Activated CD4-positive, alpha-beta T cell treated with anti-CD3 and anti-CD28 coated beads, Interleukin-2, amount 10 ng/mL, durations not matched to agents 7 days and 5 days (primary cell): ENCODE measurements around the gene NELL2. TPM values are rescaled to one million over a fixed set of nuclear protein-coding genes. Genes with fewer than 3 reads are reported as not detected.
A peak's percentile ranks its signal among the peaks of the same experiment; 100 is the strongest.

ENCODE experiments used
- CTCF ChIA-PET: fragments of 350-600 bp; sonication (Branson Sonifier 250); formaldehyde crosslinking; loops from one replicate; lab custom pipeline; 2021; ENCODE audit warnings: antibody characterized with exemption; lab: Charles Lee
- POLR2A ChIA-PET: fragments of 350-600 bp; sonication (Branson Sonifier 250); formaldehyde crosslinking; loops from one replicate; lab custom pipeline; 2021; ENCODE audit warnings: antibody characterized with exemption; lab: Charles Lee
- DNase-seq: peaks from one replicate; pipeline ENCODE4 v3.0.0-alpha.2; 2020
- H3K27ac Mint-ChIP-seq: one replicate; pipeline ENCODE4 v1.8.0; 2021; ENCODE audit warnings: mild to moderate bottlenecking, moderate library complexity, mixed read lengths
- H3K27me3 Mint-ChIP-seq: one replicate; pipeline ENCODE4 v1.8.0; 2021; ENCODE audit warnings: mixed read lengths
- H3K36me3 Mint-ChIP-seq: one replicate; pipeline ENCODE4 v1.8.0; 2021; ENCODE audit warnings: low read depth, mixed read lengths
- H3K4me1 Mint-ChIP-seq: one replicate; pipeline ENCODE4 v1.8.0; 2021; ENCODE audit warnings: mixed read lengths
- H3K4me3 Mint-ChIP-seq: one replicate; pipeline ENCODE4 v1.8.0; 2021; ENCODE audit warnings: mild to moderate bottlenecking, moderate library complexity, mixed read lengths
- H3K9me3 Mint-ChIP-seq: one replicate; pipeline ENCODE4 v1.8.0; 2021; ENCODE audit warnings: mixed read lengths
- total RNA-seq, 2 experiments: library from RNA; stranded (reverse); gene quantifications; one replicate each; pipeline ENCODE4 v1.2.3, GENCODE V29; 2021

NELL2 gene
- total RNA-seq, 2 experiments from 2014 or later: 43.6 to 55.1 TPM

DNA sequence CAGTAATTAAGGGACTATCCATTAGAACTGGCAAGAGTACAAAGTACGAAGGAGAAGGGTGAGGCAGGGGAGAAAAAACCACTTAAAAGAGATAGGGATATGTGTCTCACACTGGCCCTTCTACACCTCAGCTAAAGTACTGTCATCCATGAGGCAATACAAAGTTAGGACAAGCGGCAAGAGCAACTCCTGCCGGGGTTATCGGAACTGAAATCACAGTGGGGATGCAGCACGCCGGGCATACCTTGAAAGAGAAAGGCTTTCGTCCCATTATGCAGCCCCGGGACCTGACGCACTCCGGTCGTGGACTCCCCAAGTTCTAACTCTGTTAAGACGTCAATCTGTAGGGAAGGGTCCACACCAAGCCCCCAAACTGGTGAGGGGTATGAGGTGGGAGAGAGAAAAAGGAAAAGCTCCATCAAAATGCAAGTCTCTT, 1.1 kb downstream of the NELL2 start:
- ChIA-PET POLR2A (no interaction called here), CTCF (interaction anchor here (1.2 to 6.0 kb wide), 4 partner anchors 34 to 123 kb away, joined by 3 to 28 read pairs (median 4); no protein-coding TSS in a partner anchor)
- H3K4me1 Mint-ChIP-seq: peaks cover 44% of the 10 kb centered on the region
- peaks cover 14% of the 10 kb centered on the region for H3K36me3 Mint-ChIP-seq
- peak; percentile 32 for DNase-seq
- peaks cover 6% of the 10 kb centered on the region for H3K9me3 Mint-ChIP-seq
- H3K4me3 Mint-ChIP-seq: peak overlapping the region; percentile 86
- H3K27ac Mint-ChIP-seq: peak overlapping the region; percentile 65
- H3K27me3 Mint-ChIP-seq: peaks cover 19% of the 10 kb centered on the region

DNA sequence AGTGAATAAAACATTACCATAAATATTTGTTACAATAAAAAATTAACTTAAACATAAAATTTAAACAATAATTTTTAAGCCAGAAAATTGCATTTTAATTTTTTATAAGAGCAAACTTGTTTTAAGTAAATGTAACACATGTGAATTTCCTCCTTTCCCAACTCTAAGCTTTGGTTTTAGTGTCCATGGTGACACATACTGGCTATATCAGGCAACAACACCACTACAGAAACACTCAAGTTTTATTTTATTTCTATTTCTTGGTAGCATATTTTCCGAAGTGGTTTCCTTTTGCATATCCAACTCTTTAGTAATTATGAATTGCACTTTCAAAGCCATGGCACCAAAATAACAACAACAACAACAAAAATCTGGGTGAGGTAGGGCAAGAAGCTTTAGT, 2.2 kb downstream of the NELL2 start:
- peaks cover 51% of the 10 kb centered on the region for H3K4me1 Mint-ChIP-seq
- H3K27ac Mint-ChIP-seq: peak overlapping the region; percentile 65
- H3K4me3 Mint-ChIP-seq: peak overlapping the region; percentile 86
- peaks cover 6% of the 10 kb centered on the region for H3K9me3 Mint-ChIP-seq
- CTCF ChIA-PET: interaction anchor here (0.9 to 6.0 kb wide), 4 partner anchors 35 to 62 kb away, joined by 3 to 28 read pairs (median 3); no protein-coding TSS in a partner anchor
- H3K27me3 Mint-ChIP-seq: peaks cover 17% of the 10 kb centered on the region
- peaks cover 25% of the 10 kb centered on the region for H3K36me3 Mint-ChIP-seq
- DNase-seq: no peak
- POLR2A ChIA-PET: no interaction called here

DNA sequence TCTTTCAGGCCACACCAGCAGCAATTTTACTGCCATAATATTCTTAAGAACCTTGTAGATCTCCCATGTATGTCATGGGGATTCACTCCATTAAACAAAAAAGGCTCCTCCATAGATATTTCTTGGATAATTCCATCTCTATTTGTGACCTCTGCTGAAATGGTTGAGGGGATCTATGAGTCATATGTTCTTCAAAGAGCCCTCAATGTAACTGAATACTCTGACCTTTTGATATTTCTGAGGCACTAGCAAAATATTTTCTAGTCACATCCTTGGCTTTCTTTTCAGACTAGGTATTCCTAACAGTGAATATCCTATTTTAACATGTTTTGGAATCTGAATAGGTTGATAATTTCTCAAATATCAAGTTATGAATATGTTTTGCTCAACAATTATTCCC, 6.6 kb downstream of the NELL2 start:
- H3K4me1 Mint-ChIP-seq: peaks cover 43% of the 10 kb centered on the region
- ChIA-PET POLR2A (no interaction called here), CTCF (interaction anchor here (0.6 kb wide), 1 partner anchor 54 kb away, joined by 3 read pairs; no protein-coding TSS in a partner anchor)
- H3K27me3 Mint-ChIP-seq: peaks cover 2% of the 10 kb centered on the region
- DNase-seq: no peak
- peaks cover 23% of the 10 kb centered on the region for H3K9me3 Mint-ChIP-seq
- H3K36me3 Mint-ChIP-seq: peaks cover 50% of the 10 kb centered on the region
- H3K27ac Mint-ChIP-seq: no peak overlapping the region
- H3K4me3 Mint-ChIP-seq: no peak overlapping the region

DNA sequence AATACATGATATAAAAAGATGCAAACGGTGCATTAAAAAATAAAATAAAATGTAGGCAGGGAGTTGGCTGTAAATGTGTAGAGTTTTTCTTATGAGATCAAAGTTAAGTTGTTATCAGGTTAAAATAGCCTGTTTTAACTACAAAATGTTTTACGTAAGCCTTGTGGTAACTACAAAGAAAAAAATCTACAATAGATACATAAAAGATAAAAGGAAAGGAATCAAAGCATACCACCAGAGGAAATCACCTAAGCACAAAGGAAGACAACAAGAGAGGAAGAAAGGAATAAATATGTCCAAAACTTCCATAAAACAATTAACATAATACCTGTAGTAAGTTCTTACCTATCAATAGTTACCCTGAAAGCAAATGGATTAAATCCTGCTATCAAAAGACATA, 12.2 kb downstream of the NELL2 start:
- peaks cover 38% of the 10 kb centered on the region for H3K9me3 Mint-ChIP-seq
- peaks cover 30% of the 10 kb centered on the region for H3K4me1 Mint-ChIP-seq
- ChIA-PET CTCF (interaction anchor here (1.3 kb wide), 1 partner anchor 36 kb away, joined by 3 read pairs; no protein-coding TSS in a partner anchor), POLR2A (no interaction called here)
- peaks cover 59% of the 10 kb centered on the region for H3K36me3 Mint-ChIP-seq
- no peak for DNase-seq
- no peak overlapping the region for H3K4me3 Mint-ChIP-seq
- H3K27me3 Mint-ChIP-seq: no peaks in the 10 kb centered on the region
- H3K27ac Mint-ChIP-seq: peak overlapping the region; percentile 57

DNA sequence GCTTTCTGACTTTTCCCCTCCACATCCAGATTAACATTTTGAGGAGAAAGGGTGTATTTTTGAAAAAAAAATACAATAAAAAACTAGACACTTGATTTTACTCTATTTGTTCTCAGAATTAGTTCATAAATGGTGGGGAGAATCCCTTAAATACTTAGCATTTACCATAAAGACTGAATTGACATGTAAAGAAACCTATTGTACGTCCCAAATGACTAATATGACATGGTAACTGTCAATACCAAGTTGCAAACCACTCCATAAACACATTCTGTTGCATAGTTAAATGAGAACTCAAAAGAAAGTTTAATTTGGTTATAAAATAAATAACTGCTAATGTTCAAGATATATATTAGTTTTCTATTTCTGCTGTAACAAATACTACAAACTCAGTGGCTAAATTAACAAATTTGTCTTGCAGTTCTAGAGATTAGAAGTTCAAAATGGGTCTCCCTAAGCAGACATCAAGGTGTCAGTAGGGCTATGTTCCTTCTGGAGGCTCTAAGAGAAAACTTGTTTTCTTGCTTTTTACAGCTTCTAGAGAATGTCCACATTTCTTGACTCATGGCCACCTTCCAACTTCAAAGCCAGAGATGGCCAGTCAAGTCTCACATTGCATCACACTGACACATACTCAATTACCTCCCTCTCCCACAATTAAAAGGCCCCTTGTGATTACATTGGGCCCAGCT, 16.0 kb downstream of the NELL2 start:
- no peak for DNase-seq
- peaks cover 57% of the 10 kb centered on the region for H3K4me1 Mint-ChIP-seq
- POLR2A ChIA-PET: no interaction called here
- H3K9me3 Mint-ChIP-seq: peaks cover 22% of the 10 kb centered on the region
- no peaks in the 10 kb centered on the region for H3K27me3 Mint-ChIP-seq
- CTCF ChIA-PET: no interaction called here
- H3K36me3 Mint-ChIP-seq: peaks cover 51% of the 10 kb centered on the region
- H3K4me3 Mint-ChIP-seq: no peak overlapping the region
- H3K27ac Mint-ChIP-seq: no peak overlapping the region

DNA sequence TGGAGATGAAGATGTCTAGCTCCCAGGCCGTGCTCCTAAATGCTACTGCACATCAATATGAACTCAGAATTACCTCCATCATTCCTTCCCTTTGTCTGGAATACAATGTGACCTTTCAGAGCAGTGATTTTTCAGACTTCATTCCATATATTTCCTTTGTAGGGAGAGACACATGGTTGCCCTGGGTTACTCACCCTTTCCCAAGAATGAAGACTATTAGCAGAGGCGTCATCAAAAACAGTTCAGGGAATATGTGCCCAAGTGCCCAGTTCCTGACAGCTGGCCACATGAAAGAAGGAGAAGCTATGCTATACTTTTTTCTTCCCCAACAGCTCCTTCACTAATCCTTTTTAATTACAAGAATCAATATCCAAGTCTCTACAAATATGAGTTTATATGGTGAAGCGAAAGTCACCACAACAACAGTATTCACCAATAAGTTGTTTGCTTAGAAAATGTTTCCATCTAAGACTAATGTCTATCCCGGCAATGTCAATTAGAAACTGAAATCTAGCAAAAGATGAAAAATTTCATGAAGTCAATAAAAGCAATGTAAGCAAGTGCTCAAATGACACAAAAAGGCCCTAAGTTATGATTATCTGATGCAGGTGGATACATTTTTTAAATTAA, 17.8 kb downstream of the NELL2 start:
- no peak overlapping the region for H3K27ac Mint-ChIP-seq
- H3K27me3 Mint-ChIP-seq: no peaks in the 10 kb centered on the region
- POLR2A ChIA-PET: interaction anchor here (0.6 kb wide), 1 partner anchor 1053 kb away, joined by 5 read pairs; no protein-coding TSS in a partner anchor
- no peak overlapping the region for H3K4me3 Mint-ChIP-seq
- peaks cover 42% of the 10 kb centered on the region for H3K36me3 Mint-ChIP-seq
- H3K9me3 Mint-ChIP-seq: peaks cover 21% of the 10 kb centered on the region
- peaks cover 61% of the 10 kb centered on the region for H3K4me1 Mint-ChIP-seq
- CTCF ChIA-PET: no interaction called here
- no peak for DNase-seq

DNA sequence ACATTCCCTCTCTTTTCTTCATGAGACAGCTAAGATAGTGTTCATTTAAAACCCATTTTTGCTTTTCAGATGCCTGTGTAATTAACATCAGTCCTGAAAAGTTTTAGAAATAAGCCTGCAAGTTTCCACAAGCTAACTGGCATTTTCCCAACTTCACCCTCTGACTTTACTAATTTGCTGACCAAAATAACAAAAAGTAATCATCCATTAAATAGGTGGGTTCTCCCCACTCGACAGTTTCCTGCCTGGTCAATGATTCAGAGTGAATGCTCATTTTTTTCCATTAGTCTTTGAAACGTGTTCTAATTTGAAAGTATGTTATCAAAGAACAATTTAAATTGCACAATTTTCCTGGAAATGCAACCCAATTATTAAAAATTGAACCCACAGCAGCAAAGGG, 23.6 kb downstream of the NELL2 start:
- Mint-ChIP-seq H3K4me1 (peaks cover 81% of the 10 kb centered on the region), H3K27ac (peak overlapping the region; percentile 39), H3K9me3 (peaks cover 7% of the 10 kb centered on the region), H3K27me3 (no peaks in the 10 kb centered on the region), H3K36me3 (peaks cover 17% of the 10 kb centered on the region), H3K4me3 (no peak overlapping the region)
- ChIA-PET POLR2A (no interaction called here), CTCF (interaction anchor here (0.9 kb wide), 1 partner anchor 10 kb away, joined by 3 read pairs; no protein-coding TSS in a partner anchor)
- DNase-seq: no peak

DNA sequence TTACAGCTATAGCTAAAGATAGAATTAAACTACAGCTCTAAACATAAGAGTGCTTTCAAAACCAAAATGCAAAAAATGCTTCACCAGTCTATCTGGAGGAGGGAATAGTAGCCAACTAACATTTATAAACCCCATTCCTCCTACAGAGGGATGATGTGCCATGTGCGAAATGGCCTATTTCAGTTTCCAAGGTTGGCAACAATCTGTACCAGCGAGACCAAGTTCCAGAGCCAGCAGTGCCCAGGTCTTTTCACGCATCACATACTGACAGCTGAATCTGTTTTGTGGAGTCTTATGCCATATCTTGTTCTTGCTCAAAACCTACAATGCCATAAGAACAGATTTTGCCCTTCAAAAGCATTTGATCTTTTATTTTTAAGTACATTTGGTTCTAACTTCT, 24.5 kb downstream of the NELL2 start:
- peaks cover 13% of the 10 kb centered on the region for H3K36me3 Mint-ChIP-seq
- peaks cover 82% of the 10 kb centered on the region for H3K4me1 Mint-ChIP-seq
- H3K4me3 Mint-ChIP-seq: no peak overlapping the region
- H3K9me3 Mint-ChIP-seq: peaks cover 7% of the 10 kb centered on the region
- H3K27me3 Mint-ChIP-seq: no peaks in the 10 kb centered on the region
- no peak overlapping the region for H3K27ac Mint-ChIP-seq
- POLR2A ChIA-PET: no interaction called here
- CTCF ChIA-PET: interaction anchor here (0.9 kb wide), 1 partner anchor 9 kb away, joined by 3 read pairs; no protein-coding TSS in a partner anchor
- DNase-seq: no peak

DNA sequence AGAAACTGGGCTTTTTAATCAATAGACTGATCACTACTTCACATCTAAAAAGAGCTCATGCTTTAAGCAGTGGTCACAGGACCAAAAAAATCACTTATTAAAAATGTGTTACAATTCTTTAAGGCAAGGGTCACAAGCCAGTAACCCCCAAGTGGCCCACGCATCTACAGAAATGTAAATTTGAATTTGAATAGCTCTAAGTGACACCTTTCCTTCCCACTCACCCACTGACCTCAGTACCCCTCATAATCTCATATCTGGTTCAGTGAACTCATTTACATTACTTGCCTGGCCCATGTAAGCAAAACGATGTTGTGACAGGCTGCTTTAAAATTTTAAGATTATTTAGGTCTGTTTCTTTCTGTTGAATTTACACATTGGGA, 27.4 kb downstream of the NELL2 start:
- H3K27ac Mint-ChIP-seq: peak overlapping the region; percentile 95
- POLR2A ChIA-PET: interaction anchor here (0.6 kb wide), 1 partner anchor 913 kb away, joined by 4 read pairs; no protein-coding TSS in a partner anchor
- peaks cover 78% of the 10 kb centered on the region for H3K4me1 Mint-ChIP-seq
- peak overlapping the region; percentile 53 for H3K4me3 Mint-ChIP-seq
- H3K36me3 Mint-ChIP-seq: peaks cover 16% of the 10 kb centered on the region
- no peaks in the 10 kb centered on the region for H3K27me3 Mint-ChIP-seq
- no peak for DNase-seq
- CTCF ChIA-PET: interaction anchor here (1.6 kb wide), 1 partner anchor 12 kb away, joined by 3 read pairs; no protein-coding TSS in a partner anchor
- H3K9me3 Mint-ChIP-seq: peaks cover 12% of the 10 kb centered on the region

DNA sequence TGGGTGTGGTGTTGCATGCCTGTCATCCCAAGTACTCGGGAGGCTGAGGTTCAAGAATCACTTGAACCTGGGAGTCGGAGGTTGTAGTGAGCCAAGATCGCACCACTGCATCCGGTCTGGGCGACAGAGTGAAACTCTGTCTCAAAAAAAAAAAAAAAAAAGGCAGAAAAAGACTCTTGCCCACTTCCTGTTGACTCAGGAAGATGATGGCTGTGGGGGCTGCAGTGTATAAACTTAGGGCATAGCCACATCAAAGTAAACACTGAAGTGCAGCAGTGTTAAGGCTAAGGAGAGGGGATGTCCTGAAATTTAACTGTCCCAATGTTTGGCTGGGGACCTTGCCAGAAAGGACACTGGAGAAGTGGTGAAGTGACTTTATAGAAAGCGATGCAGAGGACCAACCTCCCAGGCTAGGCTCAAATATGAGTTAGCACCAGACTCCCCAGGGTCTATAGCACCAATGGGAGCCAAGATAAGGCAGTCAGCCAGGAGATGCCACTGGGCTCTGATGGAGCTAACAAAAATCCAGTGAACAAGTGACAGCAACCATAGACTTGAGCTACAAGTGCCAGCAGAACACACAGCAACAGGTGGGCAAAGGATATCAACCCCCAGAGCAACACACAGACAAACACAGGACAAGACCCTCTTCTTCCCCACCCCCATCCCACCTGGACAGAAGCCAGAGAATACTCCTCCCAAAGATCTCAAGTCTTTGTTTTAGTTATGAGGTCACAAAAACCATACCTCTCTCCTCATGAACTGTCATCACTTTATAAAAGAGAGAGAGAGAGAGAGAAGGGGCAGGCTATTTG, 28.0 kb downstream of the NELL2 start:
- peaks cover 12% of the 10 kb centered on the region for H3K9me3 Mint-ChIP-seq
- ChIA-PET POLR2A (interaction anchor here (0.6 kb wide), 2 partner anchors 43 to 914 kb away, joined by 3 to 4 read pairs; no protein-coding TSS in a partner anchor), CTCF (interaction anchor here (0.7 to 1.9 kb wide), 3 partner anchors 11 to 1114 kb away, joined by 3 to 4 read pairs (median 3); no protein-coding TSS in a partner anchor)
- H3K36me3 Mint-ChIP-seq: peaks cover 14% of the 10 kb centered on the region
- H3K27me3 Mint-ChIP-seq: no peaks in the 10 kb centered on the region
- H3K4me1 Mint-ChIP-seq: peaks cover 80% of the 10 kb centered on the region
- DNase-seq: peak; percentile 80
- peak overlapping the region; percentile 53 for H3K4me3 Mint-ChIP-seq
- peak overlapping the region; percentile 95 for H3K27ac Mint-ChIP-seq

DNA sequence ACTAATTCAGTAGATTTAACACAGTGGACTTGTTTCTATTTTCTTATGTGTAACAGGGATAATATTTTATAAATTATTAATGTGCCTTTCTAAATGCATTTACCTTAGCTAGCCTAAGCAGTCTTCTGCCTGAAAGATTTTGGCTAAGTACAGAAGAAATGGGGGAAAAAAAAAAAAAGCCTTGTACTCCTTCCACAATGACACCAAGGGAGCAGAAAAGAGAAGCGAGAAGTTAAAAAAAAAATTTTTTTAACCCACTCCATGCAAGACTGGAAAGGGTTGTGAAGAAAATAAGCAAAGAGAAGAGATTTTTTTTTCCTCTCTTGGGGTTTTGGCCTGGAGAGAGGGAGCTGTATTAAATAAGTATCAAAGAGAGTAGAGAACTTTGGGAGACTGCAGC, 28.7 kb downstream of the NELL2 start:
- H3K27me3 Mint-ChIP-seq: no peaks in the 10 kb centered on the region
- DNase-seq: no peak
- H3K4me3 Mint-ChIP-seq: peak overlapping the region; percentile 53
- POLR2A ChIA-PET: no interaction called here
- H3K4me1 Mint-ChIP-seq: peaks cover 81% of the 10 kb centered on the region
- H3K36me3 Mint-ChIP-seq: peaks cover 17% of the 10 kb centered on the region
- H3K9me3 Mint-ChIP-seq: peaks cover 12% of the 10 kb centered on the region
- H3K27ac Mint-ChIP-seq: peak overlapping the region; percentile 95
- CTCF ChIA-PET: interaction anchor here (0.7 to 1.9 kb wide), 2 partner anchors 12 to 1113 kb away, joined by 3 to 4 read pairs; no protein-coding TSS in a partner anchor

DNA sequence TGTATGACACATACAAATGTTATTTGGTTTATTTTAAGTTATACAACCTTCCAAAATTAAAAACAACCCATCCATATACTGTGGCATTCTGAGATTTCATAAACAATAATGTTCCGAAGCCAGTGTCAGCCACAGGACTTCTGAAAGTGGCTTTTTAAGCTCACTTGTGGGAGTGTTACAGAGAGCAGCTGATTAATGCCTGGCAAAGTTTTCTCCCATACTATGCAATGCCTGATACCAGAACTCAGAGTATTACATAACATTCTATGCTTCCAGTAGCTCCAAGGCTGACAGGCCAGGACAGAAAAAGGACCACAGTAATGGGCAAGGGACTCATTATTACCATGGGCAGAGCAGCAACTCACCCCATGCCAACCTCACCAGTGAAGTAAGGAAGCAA, 29.3 kb downstream of the NELL2 start:
- CTCF ChIA-PET: interaction anchor here (1.9 kb wide), 1 partner anchor 11 kb away, joined by 4 read pairs; no protein-coding TSS in a partner anchor
- H3K36me3 Mint-ChIP-seq: peaks cover 17% of the 10 kb centered on the region
- DNase-seq: no peak
- H3K27ac Mint-ChIP-seq: peak overlapping the region; percentile 82
- no peaks in the 10 kb centered on the region for H3K27me3 Mint-ChIP-seq
- peaks cover 79% of the 10 kb centered on the region for H3K4me1 Mint-ChIP-seq
- POLR2A ChIA-PET: no interaction called here
- peak overlapping the region; percentile 36 for H3K4me3 Mint-ChIP-seq
- peaks cover 12% of the 10 kb centered on the region for H3K9me3 Mint-ChIP-seq
